Fibroblast of pulmonary artery (primary cell): ENCODE measurements around the gene GCN1.
A peak's percentile ranks its signal among the peaks of the same experiment; 100 is the strongest.
"Not testable (repeated sequence)": the region's sequence is repeated elsewhere in the genome, so short reads cannot be mapped to it uniquely, and the experiment has no call there.

Experiments
- DNase-seq: peaks from one replicate; pipeline ENCODE4 v3.0.0-alpha.2; 2010; ENCODE audit warnings: low read depth
- H3K4me3 ChIP-seq: replicated peaks from 2 replicates; pipeline ENCODE4 v1.5.1; 2011; ENCODE audit warnings: low read depth, mild to moderate bottlenecking, control low read depth, low read length, moderate library complexity
- TF ChIP-seq, protein P1 (sequence below): IDR thresholded peaks from 2 replicates; pipeline ENCODE4 v1.5.1; 2011; ENCODE audit warnings: mild to moderate bottlenecking, control low read depth, low read length, inconsistent platforms; ENCODE audit errors: missing control alignments

Gene GCN1

DNA sequence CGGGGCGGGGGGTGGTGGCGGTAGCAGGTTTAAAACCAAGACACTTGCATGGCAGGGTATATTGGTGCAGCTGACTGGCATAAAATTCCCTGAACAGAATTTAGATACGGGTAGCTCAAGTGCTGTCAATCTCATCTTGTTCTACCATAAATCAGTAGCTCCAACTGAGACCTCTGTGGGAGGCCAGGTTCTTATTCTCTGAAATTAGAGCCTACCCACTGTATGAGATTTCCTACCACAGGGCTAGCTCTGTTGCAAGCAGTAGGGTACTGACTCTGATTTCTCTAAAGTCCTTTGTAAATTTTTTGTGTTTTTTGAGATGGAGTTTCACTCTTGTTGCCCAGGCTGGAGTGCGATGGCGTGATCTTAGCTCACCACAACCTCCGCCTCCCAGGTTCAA is 9.7 kb upstream of the GCN1 start:
- no peak for DNase-seq
- H3K4me3 ChIP-seq: no peak overlapping the region

DNA sequence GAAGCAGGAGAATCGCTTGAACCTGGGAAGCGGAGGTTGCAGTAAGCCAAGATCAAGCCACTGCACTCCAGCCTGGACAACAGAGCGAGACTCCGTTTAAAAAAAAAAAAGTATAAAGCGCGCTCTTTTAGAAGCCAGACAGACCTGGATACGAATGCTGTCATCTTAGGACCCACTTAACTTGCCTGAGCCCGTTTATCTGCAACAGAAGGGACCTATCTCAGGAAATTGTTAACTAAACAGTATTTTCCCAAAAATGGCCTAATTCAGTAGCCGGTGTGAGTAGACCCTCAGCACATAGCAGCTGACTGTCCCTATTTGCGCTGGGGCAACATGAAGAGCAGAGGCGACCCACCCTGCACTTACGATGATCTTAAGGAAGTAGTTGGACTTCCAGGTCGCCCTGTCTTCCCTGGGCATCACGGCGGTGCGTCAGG is 5.9 kb upstream of the GCN1 start:
- DNase-seq: no peak
- H3K4me3 ChIP-seq: peak overlapping the region; percentile 99
- TF ChIP-seq, protein P1, sequence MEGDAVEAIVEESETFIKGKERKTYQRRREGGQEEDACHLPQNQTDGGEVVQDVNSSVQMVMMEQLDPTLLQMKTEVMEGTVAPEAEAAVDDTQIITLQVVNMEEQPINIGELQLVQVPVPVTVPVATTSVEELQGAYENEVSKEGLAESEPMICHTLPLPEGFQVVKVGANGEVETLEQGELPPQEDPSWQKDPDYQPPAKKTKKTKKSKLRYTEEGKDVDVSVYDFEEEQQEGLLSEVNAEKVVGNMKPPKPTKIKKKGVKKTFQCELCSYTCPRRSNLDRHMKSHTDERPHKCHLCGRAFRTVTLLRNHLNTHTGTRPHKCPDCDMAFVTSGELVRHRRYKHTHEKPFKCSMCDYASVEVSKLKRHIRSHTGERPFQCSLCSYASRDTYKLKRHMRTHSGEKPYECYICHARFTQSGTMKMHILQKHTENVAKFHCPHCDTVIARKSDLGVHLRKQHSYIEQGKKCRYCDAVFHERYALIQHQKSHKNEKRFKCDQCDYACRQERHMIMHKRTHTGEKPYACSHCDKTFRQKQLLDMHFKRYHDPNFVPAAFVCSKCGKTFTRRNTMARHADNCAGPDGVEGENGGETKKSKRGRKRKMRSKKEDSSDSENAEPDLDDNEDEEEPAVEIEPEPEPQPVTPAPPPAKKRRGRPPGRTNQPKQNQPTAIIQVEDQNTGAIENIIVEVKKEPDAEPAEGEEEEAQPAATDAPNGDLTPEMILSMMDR: no peak

More for the DNA sequence above, 9.7 kb upstream of the GCN1 start:
- TF ChIP-seq, protein P1: no peak

DNA sequence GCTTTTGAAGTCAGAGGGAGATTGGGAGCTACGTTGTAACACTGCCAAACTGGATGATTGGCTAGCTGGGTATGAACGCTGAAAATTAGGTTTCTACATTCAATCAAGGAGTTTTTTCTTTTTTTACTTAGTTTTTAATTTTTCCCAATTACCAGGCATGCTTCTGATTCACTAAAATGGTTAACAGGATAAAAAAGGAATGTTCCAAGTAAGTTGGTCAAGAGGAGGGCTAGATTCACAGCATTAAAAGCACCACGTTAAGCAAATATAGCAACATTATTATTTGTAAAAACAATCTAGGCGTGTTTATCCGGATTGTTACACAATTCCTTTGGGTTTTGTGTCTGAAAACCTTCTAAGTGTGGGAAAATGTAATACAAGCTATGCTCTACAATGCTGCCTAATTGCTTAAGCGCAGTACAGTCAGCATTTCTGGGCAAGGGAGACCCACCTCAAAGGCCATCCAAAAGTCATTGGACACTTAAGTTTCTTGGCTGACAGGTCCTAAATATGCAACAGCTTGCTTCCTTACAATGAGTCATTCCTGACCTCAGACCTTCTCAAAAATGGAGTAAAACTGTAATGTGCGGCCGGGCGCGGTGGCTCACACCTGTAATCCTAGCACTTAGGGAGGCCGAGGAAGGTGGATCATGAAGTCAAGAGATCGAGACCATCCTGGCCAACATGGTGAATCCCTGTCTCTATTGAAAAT is 5.2 kb upstream of the GCN1 start:
- TF ChIP-seq, protein P1: no peak
- DNase-seq: peak; percentile 95

DNA sequence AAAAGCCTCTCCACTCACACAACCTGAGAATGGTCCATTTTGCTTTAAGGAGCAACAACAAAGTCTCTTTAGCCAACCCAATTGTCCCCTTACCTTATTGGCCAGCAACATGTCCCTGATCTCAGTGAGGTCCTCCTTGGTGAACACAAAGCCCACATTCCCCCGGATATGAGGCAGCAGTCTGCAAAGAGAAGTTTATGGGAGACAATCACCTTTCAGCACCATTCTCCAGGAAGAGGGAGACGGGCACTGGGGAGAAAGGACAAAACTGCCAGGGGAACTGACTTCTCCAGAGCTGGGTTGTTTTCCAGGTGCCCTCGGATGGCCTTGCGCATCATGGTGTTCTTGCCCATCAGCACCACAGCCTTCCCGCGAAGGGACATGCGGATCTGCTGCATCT is 4.5 kb upstream of the GCN1 start:
- peak overlapping the region; percentile 99 for H3K4me3 ChIP-seq
- TF ChIP-seq, protein P1: no peak
- DNase-seq: no peak

More for the DNA sequence above, 5.2 kb upstream of the GCN1 start:
- peak overlapping the region; percentile 99 for H3K4me3 ChIP-seq

DNA sequence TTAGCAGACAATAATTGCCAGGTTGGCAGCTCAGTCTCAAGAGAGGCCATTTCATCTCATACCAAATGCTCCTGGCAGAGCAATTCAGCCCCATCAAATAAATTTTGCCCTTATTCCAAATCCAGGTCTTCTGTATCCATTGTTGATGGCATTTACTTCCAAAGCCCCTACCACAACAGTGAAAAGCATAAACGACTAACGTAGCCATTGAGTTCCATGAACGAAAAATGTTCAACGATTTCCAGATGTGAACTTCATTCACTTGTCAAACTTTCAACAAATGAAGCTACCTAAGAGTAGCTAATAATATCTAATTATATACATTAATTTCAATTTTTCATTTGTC is 3.0 kb upstream of the GCN1 start:
- no peak for DNase-seq
- no peak overlapping the region for H3K4me3 ChIP-seq
- TF ChIP-seq, protein P1: no peak

DNA sequence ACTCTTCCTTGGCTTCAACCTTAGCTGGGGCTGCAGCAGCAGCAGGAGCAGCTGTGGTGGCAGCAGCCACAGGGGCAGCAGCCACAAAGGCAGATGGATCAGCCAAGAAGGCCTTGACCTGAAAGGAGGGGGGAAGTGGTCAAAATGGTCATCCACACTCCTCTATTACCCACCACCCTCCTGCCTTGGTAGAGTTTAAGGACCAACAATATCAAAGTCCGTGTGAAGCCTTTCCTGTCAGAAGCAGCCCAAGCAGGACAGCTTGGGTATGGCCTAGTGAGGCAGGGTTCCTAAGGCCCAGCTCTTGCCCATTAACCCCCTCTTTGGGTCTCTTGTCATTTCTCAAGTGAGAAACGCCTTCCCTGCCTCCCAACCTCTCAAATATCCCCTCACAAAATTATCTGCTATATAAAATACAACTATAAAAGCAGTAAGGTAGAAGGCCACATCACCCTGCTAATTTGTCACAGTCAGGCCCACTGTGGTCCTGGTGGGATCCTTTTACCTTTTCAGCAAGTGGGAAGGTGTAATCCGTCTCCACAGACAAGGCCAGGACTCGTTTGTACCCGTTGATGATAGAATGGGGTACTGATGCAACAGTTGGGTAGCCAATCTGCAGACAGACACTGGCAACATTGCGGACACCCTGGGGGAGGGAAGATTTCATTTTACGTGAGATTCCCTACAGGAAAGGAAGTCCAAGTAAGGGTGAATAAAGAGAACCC is 2.5 kb upstream of the GCN1 start:
- not testable (repeated sequence) for DNase-seq, H3K4me3 ChIP-seq

DNA sequence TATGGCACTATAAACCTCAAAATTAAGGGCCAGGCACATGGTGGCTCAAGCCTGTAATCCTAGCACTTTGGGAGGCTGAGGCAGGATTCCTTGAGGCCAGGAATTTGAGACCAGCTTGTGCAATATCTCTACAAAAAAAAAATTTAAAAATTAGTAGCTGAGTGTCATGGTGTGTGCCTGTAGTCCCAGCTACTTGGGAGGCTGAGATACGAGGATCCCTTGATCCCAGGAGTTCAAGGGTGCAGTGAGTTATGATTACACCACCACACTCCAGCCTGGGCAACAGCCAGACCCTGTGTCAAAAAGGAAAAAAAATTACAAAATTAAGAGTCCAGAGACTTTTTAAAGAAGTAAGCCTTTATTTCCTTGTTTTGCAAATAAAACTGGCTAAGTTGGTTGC is 1.8 kb upstream of the GCN1 start:
- H3K4me3 ChIP-seq: no peak overlapping the region
- DNase-seq: no peak
- TF ChIP-seq, protein P1: no peak
